Renal cortex interstitium (tissue), 11 donors: ENCODE results near the gene KCNK1. TPM values are rescaled to one million over a fixed set of nuclear protein-coding genes. Genes with fewer than 3 reads are reported as not detected.

ENCODE experiments used
- DNase-seq, 11 donors: peaks; one replicate each; pipeline ENCODE4 v3.0.0-alpha.2; 2013; ENCODE audit warnings: low read depth in 9 of 11, low spot score in 4 of 11; ENCODE audit errors: extremely low read depth in 1 of 11
- polyA plus RNA-seq, 3 donors: library from polyadenylated mRNA; unstranded; fragments of 120-200 nt; gene quantifications; one replicate each; pipeline ENCODE4 v1.2.1, GENCODE V29; 2013; ENCODE audit not compliant: insufficient read length in 3 of 3

Gene KCNK1
- polyA plus RNA-seq, 3 donors: 5.9 to 11.5 (median 7.9) TPM

GRCh38 chr1:233718057-233718456, 104.2 kb downstream of the KCNK1 start:
- DNase-seq: no peak

GRCh38 chr1:233719655-233720341, 105.9 kb downstream of the KCNK1 start:
- DNase-seq: no peak

DNA sequence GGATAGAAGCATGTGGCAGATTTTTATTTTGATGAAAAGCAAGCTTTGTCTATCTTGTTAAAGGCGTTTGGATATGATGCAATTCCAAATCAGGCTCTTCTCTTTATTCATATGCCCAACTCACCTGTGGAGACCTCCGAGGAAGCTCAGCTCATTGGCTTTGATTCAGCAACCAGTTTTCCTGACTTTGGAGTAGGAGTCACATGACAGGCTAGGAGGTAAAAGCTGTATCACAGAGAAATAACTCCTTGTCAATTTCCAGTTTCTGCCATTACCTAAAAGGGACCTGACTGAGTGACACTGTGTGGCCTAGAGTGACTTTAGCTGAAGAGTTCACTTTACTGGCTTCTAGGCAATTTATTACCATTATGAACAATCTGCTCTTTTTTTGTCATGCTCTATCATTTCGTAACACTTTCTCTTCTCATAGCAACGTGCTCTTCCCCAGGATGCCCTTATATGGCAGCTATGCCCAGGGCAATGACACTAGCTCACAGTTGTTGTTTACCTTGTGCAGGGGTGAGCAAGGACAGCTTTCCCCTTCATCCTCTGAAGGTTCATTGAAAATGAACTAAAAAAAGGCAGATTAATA, 107.2 kb downstream of the KCNK1 start:
- no peak for DNase-seq
